IgD-negative memory B cell (primary cell): ENCODE measurements around the gene KRTAP12-3. TPM values are rescaled to one million over a fixed set of nuclear protein-coding genes. Genes with fewer than 3 reads are reported as not detected.
A peak's percentile ranks its signal among the peaks of the same experiment; 100 is the strongest.
"Not testable (repeated sequence)": the region's sequence is repeated elsewhere in the genome, so short reads cannot be mapped to it uniquely, and the experiment has no call there.

Source experiments
- H3K27ac Mint-ChIP-seq, 3 donors: one replicate each; pipeline ENCODE4 v1.8.0; 2020 to 2022; ENCODE audit warnings: mild to moderate bottlenecking in 3 of 3, mixed read lengths in 3 of 3, moderate library complexity in 1 of 3
- H3K27me3 Mint-ChIP-seq: one replicate; pipeline ENCODE4 v1.8.0; 2021; ENCODE audit warnings: mixed read lengths
- H3K36me3 Mint-ChIP-seq: one replicate; pipeline ENCODE4 v1.8.0; 2020; ENCODE audit warnings: mild to moderate bottlenecking, mixed read lengths
- H3K4me1 Mint-ChIP-seq, 3 donors: one replicate each; pipeline ENCODE4 v1.8.0; 2020 to 2022; ENCODE audit warnings: mixed read lengths in 3 of 3, mild to moderate bottlenecking in 1 of 3
- H3K4me3 Mint-ChIP-seq, 4 donors: one replicate each; pipeline ENCODE4 v1.8.0; 2020 to 2022; ENCODE audit warnings: mild to moderate bottlenecking in 4 of 4, mixed read lengths in 4 of 4, moderate library complexity in 3 of 4
- H3K9me3 Mint-ChIP-seq, 3 donors: one replicate each; pipeline ENCODE4 v1.8.0; 2020 to 2021; ENCODE audit warnings: mixed read lengths in 3 of 3, mild to moderate bottlenecking in 1 of 3
- polyA plus RNA-seq: library from polyadenylated mRNA; unstranded; fragments of 300-500 nt; fragmentation: Illumina TruSeq; gene quantifications from one replicate; pipeline ENCODE4 v1.2.3, GENCODE V29; 2021

KRTAP12-3 gene
- polyA plus RNA-seq, 1 donor from 2014 or later = not detected

DNA sequence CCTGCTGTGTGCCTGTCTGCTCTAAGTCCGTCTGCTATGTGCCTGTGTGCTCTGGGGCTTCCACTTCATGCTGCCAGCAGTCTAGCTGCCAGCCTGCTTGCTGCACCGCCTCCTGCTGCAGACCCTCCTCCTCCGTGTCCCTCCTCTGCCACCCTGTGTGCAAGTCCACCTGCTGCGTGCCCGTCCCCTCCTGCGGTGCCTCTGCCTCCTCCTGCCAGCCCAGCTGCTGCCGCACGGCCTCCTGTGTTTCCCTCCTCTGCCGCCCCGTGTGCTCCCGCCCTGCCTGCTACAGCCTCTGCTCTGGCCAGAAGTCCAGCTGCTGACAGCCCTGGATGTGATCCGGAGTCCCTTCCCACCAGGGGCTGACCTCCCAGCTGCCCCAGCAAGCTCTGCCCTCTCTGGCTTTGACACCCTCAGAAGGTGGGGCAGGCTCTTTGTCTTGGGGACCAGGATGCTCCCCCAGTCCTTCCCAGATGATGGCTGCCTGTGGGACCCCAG, 19.8 kb upstream of the KRTAP12-3 start:
- Mint-ChIP-seq H3K27me3 (peaks cover 14% of the 10 kb centered on the region), H3K9me3 (peaks cover 2 to 18% (median 11%) of the 10 kb centered on the region in 3 donors)
- H3K4me1 Mint-ChIP-seq, H3K4me3 Mint-ChIP-seq, H3K36me3 Mint-ChIP-seq, H3K27ac Mint-ChIP-seq: not testable (repeated sequence)

DNA sequence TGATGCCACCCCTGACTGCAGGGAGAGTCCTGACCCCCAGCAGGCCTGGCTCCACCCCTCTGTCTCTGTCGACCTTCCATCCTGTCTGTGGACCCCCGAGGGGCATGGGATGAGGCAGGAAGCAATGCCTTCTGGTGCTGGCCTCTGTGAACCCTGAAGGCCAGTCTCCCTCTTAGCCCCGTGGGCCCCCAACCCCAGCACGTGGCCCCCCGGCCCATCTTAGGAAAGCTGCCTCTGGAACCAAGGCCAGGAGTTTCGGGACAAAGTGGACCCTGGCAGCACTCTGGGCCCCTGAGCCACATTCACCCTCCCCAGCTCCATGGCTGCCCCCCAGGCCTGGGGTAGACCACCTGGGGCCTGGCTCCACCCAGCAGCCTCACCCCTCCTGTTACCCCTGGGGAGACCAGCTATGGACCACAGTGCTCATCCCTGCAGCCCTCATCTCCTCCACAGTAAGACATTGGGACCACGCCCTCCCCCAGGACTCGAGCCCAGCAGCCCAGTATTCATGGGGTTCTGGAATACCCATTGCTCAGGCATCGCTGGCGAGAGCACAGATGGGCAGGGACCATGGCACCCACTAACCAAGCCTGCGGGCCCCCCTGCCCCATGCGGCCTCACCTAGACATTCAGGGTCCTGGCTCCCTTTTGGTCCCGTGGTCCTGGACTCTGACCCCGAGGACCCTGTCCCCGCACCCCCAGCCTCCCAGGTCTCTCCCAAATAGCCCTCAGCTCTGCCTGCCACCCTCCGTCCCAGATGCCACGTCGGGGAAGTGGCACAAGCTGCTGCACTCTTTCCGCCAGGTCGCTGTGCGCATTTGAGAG, 19.0 kb upstream of the KRTAP12-3 start:
- not testable (repeated sequence) for H3K36me3 Mint-ChIP-seq, H3K4me3 Mint-ChIP-seq, H3K4me1 Mint-ChIP-seq, H3K27ac Mint-ChIP-seq
- peaks cover 14% of the 10 kb centered on the region for H3K27me3 Mint-ChIP-seq
- peaks cover 5 to 21% (median 12%) of the 10 kb centered on the region in 3 donors for H3K9me3 Mint-ChIP-seq

DNA sequence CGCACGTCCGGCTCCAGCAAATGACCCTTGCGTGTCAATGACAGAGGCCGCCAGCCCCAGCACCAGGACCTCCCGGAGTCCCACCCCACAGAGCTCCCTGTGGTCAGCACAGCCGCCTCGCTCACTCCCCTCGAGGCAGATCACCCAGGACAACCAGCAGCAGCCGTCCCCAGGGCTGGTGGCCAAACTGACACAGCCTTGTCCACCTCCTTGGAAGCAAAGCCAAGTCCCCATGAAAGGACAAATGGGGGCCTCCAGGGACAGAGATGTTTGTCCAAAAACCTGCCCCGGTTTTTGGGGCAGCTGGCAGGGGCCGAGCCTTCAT, 18.4 kb upstream of the KRTAP12-3 start:
- Mint-ChIP-seq H3K4me1 (peaks cover 0 to 1% (median 0%) of the 10 kb centered on the region in 3 donors), H3K27me3 (peaks cover 14% of the 10 kb centered on the region), H3K27ac (no peak overlapping the region), H3K9me3 (peaks cover 6 to 27% (median 12%) of the 10 kb centered on the region in 3 donors), H3K36me3 (peaks cover 1% of the 10 kb centered on the region), H3K4me3 (no peak overlapping the region)

GRCh38 chr21:44640761-44641160, 17.0 kb upstream of the KRTAP12-3 start:
- Mint-ChIP-seq H3K4me1 (peaks cover 0 to 1% (median 0%) of the 10 kb centered on the region in 3 donors), H3K27me3 (peaks cover 14% of the 10 kb centered on the region), H3K4me3 (no peak overlapping the region), H3K36me3 (peaks cover 5% of the 10 kb centered on the region), H3K27ac (no peak overlapping the region), H3K9me3 (peaks cover 12 to 35% (median 16%) of the 10 kb centered on the region in 3 donors)

DNA sequence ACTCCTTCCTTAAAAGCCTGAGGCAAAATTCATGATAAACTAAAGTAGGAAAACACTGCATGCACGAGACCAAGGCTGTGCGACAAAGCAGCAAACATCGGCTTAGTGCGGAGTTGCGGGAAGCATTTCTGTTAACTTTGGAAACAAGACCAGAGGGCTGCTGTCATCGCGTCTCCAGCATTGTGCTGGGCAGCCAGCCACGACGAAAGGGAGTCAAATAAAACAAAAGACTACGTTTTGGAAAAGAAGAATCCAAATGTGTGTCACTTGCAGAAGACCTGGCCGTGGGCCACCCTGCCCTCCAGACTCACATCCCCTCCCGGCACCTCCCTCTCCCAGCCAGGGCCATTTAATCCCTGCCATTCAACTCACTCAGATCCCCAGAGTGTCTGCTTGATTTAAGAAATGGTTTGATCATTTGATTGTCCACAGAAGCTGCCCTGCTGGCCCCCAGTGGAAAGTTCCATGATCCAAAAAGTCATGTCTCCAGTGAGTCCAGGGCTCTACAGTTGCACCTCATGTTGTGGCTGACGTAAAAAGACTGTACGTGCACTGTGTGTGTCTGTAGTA, 13.9 kb upstream of the KRTAP12-3 start:
- H3K36me3 Mint-ChIP-seq = peaks cover 5% of the 10 kb centered on the region
- peak overlapping the region in 1 of 4 donors; percentile 13 for H3K4me3 Mint-ChIP-seq

DNA sequence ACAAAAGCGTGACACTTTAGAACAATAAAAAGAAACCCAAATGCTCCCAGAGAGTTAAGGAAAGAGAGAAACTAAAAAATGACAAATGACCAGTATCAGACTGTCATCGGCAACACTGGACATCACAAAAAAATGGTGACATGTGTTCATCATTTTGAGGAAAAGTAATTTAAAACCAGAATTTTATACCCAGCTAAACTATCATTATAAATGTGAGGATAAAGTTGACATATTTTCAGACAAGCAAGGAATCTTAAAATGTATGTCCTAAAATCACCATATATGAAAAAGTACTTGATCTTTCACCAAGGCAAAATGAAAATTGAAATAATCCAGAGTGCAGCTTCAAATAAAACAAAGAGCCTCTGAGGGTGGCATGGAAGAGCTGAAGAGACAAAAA, 12.9 kb upstream of the KRTAP12-3 start:
- H3K27me3 Mint-ChIP-seq = peaks cover 12% of the 10 kb centered on the region
- H3K9me3 Mint-ChIP-seq = peaks cover 10 to 34% (median 14%) of the 10 kb centered on the region in 3 donors
- peaks cover 5% of the 10 kb centered on the region for H3K36me3 Mint-ChIP-seq
- H3K27ac Mint-ChIP-seq = no peak overlapping the region
- peaks cover 0 to 1% (median 0%) of the 10 kb centered on the region in 3 donors for H3K4me1 Mint-ChIP-seq
- H3K4me3 Mint-ChIP-seq = no peak overlapping the region

More for the DNA sequence above, 13.9 kb upstream of the KRTAP12-3 start:
- Mint-ChIP-seq H3K27ac (no peak overlapping the region), H3K9me3 (peaks cover 12 to 35% (median 16%) of the 10 kb centered on the region in 3 donors), H3K27me3 (peaks cover 18% of the 10 kb centered on the region), H3K4me1 (peaks cover 0 to 1% (median 0%) of the 10 kb centered on the region in 3 donors)

DNA sequence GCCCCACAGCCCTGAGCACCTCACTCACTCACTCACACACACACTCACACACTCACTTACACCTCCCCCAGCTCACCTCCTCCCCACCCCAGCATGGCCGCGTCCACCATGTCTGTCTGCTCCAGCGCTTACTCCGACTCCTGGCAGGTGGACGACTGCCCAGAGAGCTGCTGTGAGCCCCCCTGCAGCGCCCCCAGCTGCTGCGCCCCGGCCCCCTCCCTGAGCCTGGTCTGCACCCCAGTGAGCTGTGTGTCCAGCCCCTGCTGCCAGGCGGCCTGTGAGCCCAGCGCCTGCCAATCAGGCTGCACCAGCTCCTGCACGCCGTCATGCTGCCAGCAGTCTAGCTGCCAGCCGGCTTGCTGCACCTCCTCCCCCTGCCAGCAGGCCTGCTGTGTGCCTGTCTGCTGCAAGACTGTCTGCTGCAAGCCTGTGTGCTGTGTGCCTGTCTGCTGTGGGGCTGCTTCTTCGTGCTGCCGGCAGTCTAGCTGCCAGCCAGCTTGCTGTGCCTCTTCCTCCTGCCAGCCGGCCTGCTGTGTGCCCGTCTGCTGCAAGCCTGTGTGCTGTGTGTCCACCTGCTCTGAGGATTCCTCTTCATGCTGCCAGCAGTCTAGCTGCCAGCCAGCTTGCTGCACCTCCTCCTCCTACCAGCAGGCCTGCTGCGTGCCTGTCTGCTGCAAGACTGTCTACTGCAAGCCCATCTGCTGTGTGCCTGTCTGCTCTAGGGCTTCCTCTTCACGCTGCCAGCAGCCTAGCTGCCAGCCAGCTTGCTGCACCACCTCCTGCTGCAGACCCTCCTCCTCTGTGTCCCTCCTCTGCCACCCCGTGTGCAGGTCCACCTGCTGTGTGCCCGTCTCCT, 11.1 kb upstream of the KRTAP12-3 start, which contains the start of gene KRTAP10-11:
Gene KRTAP10-11 (plus strand): TSS at position 49 of the 856 bp plus-strand sequence. CDS start 45 bp downstream, at position 94.
- H3K27ac Mint-ChIP-seq, H3K36me3 Mint-ChIP-seq, H3K4me1 Mint-ChIP-seq: not testable (repeated sequence)
- peaks cover 17% of the 10 kb centered on the region for H3K27me3 Mint-ChIP-seq
- peak within 1 kb of the TSS in 2 of 4 donors; percentile 65 to 82 for H3K4me3 Mint-ChIP-seq
- peaks cover 10 to 26% (median 10%) of the 10 kb centered on the region in 3 donors for H3K9me3 Mint-ChIP-seq

DNA sequence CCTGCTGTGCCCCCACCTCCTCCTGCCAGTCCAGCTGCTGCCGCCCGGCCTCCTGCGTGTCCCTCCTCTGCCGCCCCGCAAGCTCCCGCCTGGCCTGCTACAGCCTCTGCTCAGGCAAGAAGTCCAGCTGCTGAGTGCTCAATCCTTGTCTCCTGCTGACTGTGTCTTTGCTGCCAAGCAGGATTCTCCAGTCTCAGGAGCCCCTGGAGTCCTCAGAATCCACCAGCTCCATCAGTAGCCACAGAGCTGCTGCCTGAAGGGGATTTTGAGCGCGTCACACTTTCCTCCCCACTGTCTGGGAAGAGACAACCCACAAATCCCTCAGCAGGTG, 10.5 kb upstream of the KRTAP12-3 start:
- Mint-ChIP-seq H3K4me3 (no peak overlapping the region), H3K4me1 (no peaks in the 10 kb centered on the region), H3K27ac (no peak overlapping the region), H3K27me3 (peaks cover 17% of the 10 kb centered on the region), H3K36me3 (peaks cover 5% of the 10 kb centered on the region), H3K9me3 (peaks cover 10 to 25% (median 10%) of the 10 kb centered on the region in 3 donors)

- Mint-ChIP-seq H3K4me1 (no peaks in the 10 kb centered on the region), H3K27me3 (peaks cover 17% of the 10 kb centered on the region), H3K27ac (no peak overlapping the region)
Observed at GRCh38 chr21:44648557-44649311, 9.0 kb upstream of the KRTAP12-3 start.

GRCh38 chr21:44649521-44650100, 8.1 kb upstream of the KRTAP12-3 start:
- H3K27ac Mint-ChIP-seq = no peak overlapping the region
- peaks cover 3% of the 10 kb centered on the region for H3K36me3 Mint-ChIP-seq
- H3K27me3 Mint-ChIP-seq = peaks cover 18% of the 10 kb centered on the region
- H3K4me3 Mint-ChIP-seq = no peak overlapping the region
- no peaks in the 10 kb centered on the region for H3K4me1 Mint-ChIP-seq
- peaks cover 4 to 8% (median 6%) of the 10 kb centered on the region in 3 donors for H3K9me3 Mint-ChIP-seq

More at GRCh38 chr21:44648557-44649311, 9.0 kb upstream of the KRTAP12-3 start:
- Mint-ChIP-seq H3K4me3 (no peak overlapping the region), H3K36me3 (peaks cover 5% of the 10 kb centered on the region), H3K9me3 (peaks cover 7 to 14% (median 7%) of the 10 kb centered on the region in 3 donors)

DNA sequence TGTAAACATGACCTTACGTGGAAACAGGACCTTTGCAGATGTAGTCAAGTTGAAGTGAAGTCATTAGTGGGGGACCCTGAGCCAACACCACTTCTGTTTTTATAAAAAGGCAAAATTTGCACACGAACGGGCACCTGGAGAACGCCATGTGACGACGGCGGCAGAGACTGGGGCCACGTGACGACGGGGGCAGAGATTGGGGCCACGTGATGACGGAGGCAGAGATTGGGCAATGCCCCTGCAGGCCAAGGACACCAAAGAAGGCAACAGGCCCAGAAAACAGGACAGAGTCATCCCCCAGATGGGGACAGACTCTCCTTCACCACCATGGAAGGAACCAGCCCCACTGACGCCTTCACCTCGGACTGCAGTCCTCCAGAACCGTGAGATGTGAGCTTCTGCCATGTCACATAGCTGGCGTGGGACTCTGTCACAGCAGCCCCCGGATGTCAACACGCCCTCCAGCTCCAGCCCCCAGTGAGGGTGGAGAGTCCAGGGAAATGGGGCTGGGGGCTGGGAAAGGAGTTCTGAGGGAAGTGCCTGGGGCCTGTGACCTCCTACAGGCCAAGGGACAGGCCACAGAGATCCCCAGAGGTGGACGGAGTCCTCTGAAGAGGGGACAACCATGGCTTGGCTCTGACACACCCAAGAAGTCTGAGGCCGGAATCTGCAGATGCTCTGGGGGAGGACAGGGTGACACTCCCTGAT, 7.3 kb upstream of the KRTAP12-3 start:
- no peaks in the 10 kb centered on the region for H3K36me3 Mint-ChIP-seq
- H3K27me3 Mint-ChIP-seq = peaks cover 19% of the 10 kb centered on the region
- no peaks in the 10 kb centered on the region for H3K4me1 Mint-ChIP-seq
- H3K4me3 Mint-ChIP-seq = no peak overlapping the region
- H3K27ac Mint-ChIP-seq = peak overlapping the region in 1 of 3 donors; percentile 71
- peaks cover 0 to 3% (median 0%) of the 10 kb centered on the region in 3 donors for H3K9me3 Mint-ChIP-seq

- Mint-ChIP-seq H3K4me3 (no peak overlapping the region), H3K27me3 (peaks cover 21% of the 10 kb centered on the region), H3K4me1 (no peaks in the 10 kb centered on the region), H3K9me3 (peaks cover 0 to 9% (median 1%) of the 10 kb centered on the region in 3 donors), H3K36me3 (peaks cover under 1% of the 10 kb centered on the region), H3K27ac (peak overlapping the region in 1 of 3 donors; percentile 5)
Observed at GRCh38 chr21:44650973-44651675, 6.6 kb upstream of the KRTAP12-3 start.

GRCh38 chr21:44653123-44653522, 4.6 kb upstream of the KRTAP12-3 start:
- H3K9me3 Mint-ChIP-seq = peaks cover 3 to 22% (median 17%) of the 10 kb centered on the region in 3 donors
- peak overlapping the region in 1 of 4 donors; percentile 47 for H3K4me3 Mint-ChIP-seq
- peaks cover 5% of the 10 kb centered on the region for H3K36me3 Mint-ChIP-seq
- no peak overlapping the region for H3K27ac Mint-ChIP-seq
- peaks cover 7 to 8% (median 8%) of the 10 kb centered on the region in 3 donors for H3K4me1 Mint-ChIP-seq
- H3K27me3 Mint-ChIP-seq = peaks cover 27% of the 10 kb centered on the region
